IMR-90 (cell line): ENCODE measurements around the gene TMEM50B. TPM values are rescaled to one million over a fixed set of nuclear protein-coding genes. Genes with fewer than 3 reads are reported as not detected.

Source experiments
- ATAC-seq: fragments of 200-7000 bp; cut with Tn5 transposase; 2 replicates; pipeline ENCODE4 v1.9.1; 2020; ENCODE audit warnings: low read depth, mild to moderate bottlenecking, moderate library complexity
- BruUV-seq: library from RNA; stranded (reverse); fragments of 400-500 nt; replicated peaks from 2 replicates; lab custom pipeline; 2021; lab: Mats Ljungman, UMichigan
- CTCF ChIA-PET: fragments of 300-600 bp; formaldehyde crosslinking; extraction: SDS; loops from one replicate; lab custom pipeline; 2021; ENCODE audit warnings: antibody characterized with exemption; lab: Yijun Ruan, JAX
- POLR2A ChIA-PET: fragments of 300-600 bp; sonication (Branson Sonifier 250); formaldehyde crosslinking; loops from one replicate; lab custom pipeline; 2022; ENCODE audit warnings: antibody characterized with exemption; ENCODE audit not compliant: unreplicated experiment; lab: Charles Lee
- DNase-seq: peaks from one replicate; pipeline ENCODE4 v3.0.0; 2013
- H2AFZ ChIP-seq: replicated peaks from 2 replicates; pipeline ENCODE3; 2013; ENCODE audit warnings: low read length, mild to moderate bottlenecking; ENCODE audit not compliant: poor library complexity
- H2AK5ac ChIP-seq: 2 replicates; pipeline ENCODE4 v1.6.1; 2013; ENCODE audit warnings: low read depth, low read length, inconsistent platforms
- H2AK9ac ChIP-seq: replicated peaks from 2 replicates; pipeline ENCODE3; 2013; ENCODE audit warnings: mild to moderate bottlenecking, low read depth, low read length, moderate library complexity; ENCODE audit not compliant: poor library complexity
- H2BK120ac ChIP-seq: 2 replicates; pipeline ENCODE4 v1.6.1; 2013; ENCODE audit warnings: low read depth, low read length, inconsistent platforms
- H2BK15ac ChIP-seq: 3 replicates; pipeline ENCODE4 v1.6.1; 2013; ENCODE audit warnings: low read depth, low read length, inconsistent platforms
- H2BK20ac ChIP-seq: 2 replicates; pipeline ENCODE4 v1.6.1; 2013; ENCODE audit warnings: low read depth, mild to moderate bottlenecking, inconsistent platforms, low read length, moderate library complexity
- H2BK5ac ChIP-seq: 2 replicates; pipeline ENCODE4 v1.6.1; 2013; ENCODE audit warnings: mild to moderate bottlenecking, low read depth, low read length, inconsistent platforms; ENCODE audit not compliant: poor library complexity, severe bottlenecking
- H3K14ac ChIP-seq: replicated peaks from 2 replicates; pipeline ENCODE4 v1.6.1; 2013; ENCODE audit warnings: low read depth, low read length, inconsistent platforms
- H3K18ac ChIP-seq: 2 replicates; pipeline ENCODE4 v1.6.1; 2013; ENCODE audit warnings: low read depth, low read length, control low read depth
- H3K23ac ChIP-seq: 2 replicates; pipeline ENCODE4 v1.6.1; 2013; ENCODE audit warnings: low read depth, low read length, inconsistent platforms
- H3K27ac ChIP-seq: 2 replicates; pipeline ENCODE4 v1.5.1; 2013; ENCODE audit warnings: mild to moderate bottlenecking, control low read depth, low read length; ENCODE audit not compliant: insufficient read depth
- H3K27me3 ChIP-seq: 2 replicates; pipeline ENCODE4 v1.6.1; 2013; ENCODE audit warnings: low read length; ENCODE audit not compliant: control insufficient read depth, insufficient read depth
- H3K36me3 ChIP-seq: 2 replicates; pipeline ENCODE4 v1.6.1; 2013; ENCODE audit warnings: low read length, mixed read lengths; ENCODE audit not compliant: control insufficient read depth, insufficient read depth
- H3K4ac ChIP-seq: 2 replicates; pipeline ENCODE4 v1.6.1; 2013; ENCODE audit warnings: low read depth, low read length, inconsistent platforms
- H3K4me1 ChIP-seq: 2 replicates; pipeline ENCODE4 v1.6.1; 2013; ENCODE audit warnings: low read length, mixed read lengths; ENCODE audit not compliant: control insufficient read depth, insufficient read depth
- H3K4me2 ChIP-seq: 2 replicates; pipeline ENCODE4 v1.6.1; 2013; ENCODE audit warnings: low read depth, mild to moderate bottlenecking, control low read depth, low read length, moderate library complexity
- H3K4me3 ChIP-seq: 2 replicates; pipeline ENCODE4 v1.5.1; 2013; ENCODE audit warnings: low read depth, mild to moderate bottlenecking, control low read depth, low read length, moderate library complexity; ENCODE audit not compliant: insufficient read depth
- H3K56ac ChIP-seq: 2 replicates; pipeline ENCODE4 v1.6.1; 2013; ENCODE audit warnings: low read length, inconsistent platforms; ENCODE audit not compliant: insufficient read depth; ENCODE audit errors: extremely low read depth
- H3K79me1 ChIP-seq, 2 experiments: 2 replicates each; pipeline ENCODE4 v1.6.1; 2013; ENCODE audit warnings: low read length in 2 of 2, inconsistent platforms in 1 of 2, low read depth in 1 of 2
- H3K9ac ChIP-seq: 2 replicates; pipeline ENCODE4 v1.6.1; 2013; ENCODE audit warnings: low read depth, low read length, control low read depth
- H3K9me1 ChIP-seq: 2 replicates; pipeline ENCODE4 v1.6.1; 2013; ENCODE audit warnings: low read length, inconsistent platforms; ENCODE audit not compliant: insufficient read depth
- H3K9me3 ChIP-seq: 2 replicates; pipeline ENCODE4 v1.6.1; 2013; ENCODE audit warnings: low read length; ENCODE audit not compliant: control insufficient read depth, insufficient read depth
- H4K20me1 ChIP-seq: 2 replicates; pipeline ENCODE4 v1.6.1; 2013; ENCODE audit warnings: low read length, inconsistent platforms; ENCODE audit not compliant: insufficient read depth
- H4K5ac ChIP-seq: 2 replicates; pipeline ENCODE4 v1.6.1; 2013; ENCODE audit warnings: mild to moderate bottlenecking, low read depth, low read length, control low read depth
- H4K8ac ChIP-seq, 2 experiments: 2 replicates each; pipeline ENCODE4 v1.6.1; 2013; ENCODE audit warnings: low read depth in 2 of 2, low read length in 2 of 2, control low read depth in 1 of 2, inconsistent platforms in 1 of 2
- H4K91ac ChIP-seq: 2 replicates; pipeline ENCODE4 v1.6.1; 2013; ENCODE audit warnings: low read depth, low read length, inconsistent platforms; ENCODE audit not compliant: insufficient read depth
- BHLHE40 ChIP-seq: fragments of 150-350 bp; IDR thresholded peaks from 2 replicates; pipeline ENCODE4 v1.6.1; 2016; ENCODE audit warnings: mild to moderate bottlenecking, low read depth, low read length
- CEBPB ChIP-seq: IDR thresholded peaks from 2 replicates; pipeline ENCODE4 v1.6.1; 2012; ENCODE audit warnings: low read depth, low read length, improper control_type of control experiment
- CHD1 ChIP-seq: IDR thresholded peaks from 2 replicates; pipeline ENCODE4 v1.6.1; 2012; ENCODE audit warnings: low read depth, low read length, improper control_type of control experiment
- FOS ChIP-seq: fragments of 150-350 bp; IDR thresholded peaks from 2 replicates; pipeline ENCODE4 v1.6.1; 2016; ENCODE audit warnings: low read depth, low read length
- MAFK ChIP-seq: IDR thresholded peaks from 2 replicates; pipeline ENCODE4 v1.6.1; 2012; ENCODE audit warnings: low read depth, low read length, improper control_type of control experiment
- MAZ ChIP-seq: IDR thresholded peaks from 2 replicates; pipeline ENCODE4 v1.6.1; 2012; ENCODE audit warnings: low read depth, mild to moderate bottlenecking, low read length, improper control_type of control experiment, moderate library complexity, borderline replicate concordance
- MXI1 ChIP-seq: IDR thresholded peaks from 2 replicates; pipeline ENCODE4 v1.6.1; 2012; ENCODE audit warnings: low read depth, mild to moderate bottlenecking, low read length, moderate library complexity, borderline replicate concordance
- NFE2L2 ChIP-seq: fragments of 150-350 bp; IDR thresholded peaks from 2 replicates; pipeline ENCODE4 v1.6.1; 2016; ENCODE audit warnings: low read depth, mild to moderate bottlenecking, low read length
- POLR2A ChIP-seq: IDR thresholded peaks from 2 replicates; pipeline ENCODE4 v1.6.1; 2012; ENCODE audit warnings: mild to moderate bottlenecking, low read depth, low read length
- RCOR1 ChIP-seq: IDR thresholded peaks from 2 replicates; pipeline ENCODE4 v1.6.1; 2012; ENCODE audit warnings: mild to moderate bottlenecking, low read length, improper control_type of control experiment; ENCODE audit not compliant: insufficient replicate concordance
- RFX5 ChIP-seq: IDR thresholded peaks from 2 replicates; pipeline ENCODE4 v1.8.0; 2012; ENCODE audit warnings: low read depth, mild to moderate bottlenecking, low read length, moderate library complexity
- SMC3 ChIP-seq: fragments of 150-350 bp; IDR thresholded peaks from 2 replicates; pipeline ENCODE4 v1.6.1; 2016; ENCODE audit warnings: low read depth, mild to moderate bottlenecking, antibody characterized with exemption, low read length, moderate library complexity
- WGBS, 2 experiments: methylation state at CpG; one replicate each; pipeline versions ENCODE4 v1.1.5 to v1.1.7; 2013; ENCODE audit warnings: missing lambda C conversion rate in 2 of 2; ENCODE audit not compliant: insufficient read length in 1 of 2; ENCODE audit errors: extremely low coverage in 2 of 2; 5-methylcytosine and 5-hydroxymethylcytosine counted together
- dilution Hi-C: fragments of 300-500 bp; cut with HindIII; formaldehyde crosslinking; loops from one replicate; pipeline ENCODE4 v1.14.3; 2018; ENCODE audit warnings: low sequenced_read_pairs; ENCODE audit not compliant: unreplicated experiment
- in situ Hi-C: fragments of 300-500 bp; cut with MboI; formaldehyde crosslinking; loops from 3 replicates; pipeline ENCODE4 v1.14.3; 2019; ENCODE audit warnings: low sequenced_read_pairs, inconsistent platforms, mixed read lengths
- intact Hi-C: fragments of 100-400 bp; cut with micrococcal nuclease; formaldehyde crosslinking; loops from 2 replicates; pipeline ENCODE4 v1.10.0; 2022
- polyA plus RNA-seq, 3 experiments: library from polyadenylated mRNA; depleted of rRNA; stranded (reverse); fragments of >200 nt; gene quantifications; 2 replicates each; pipeline ENCODE4 v1.2.3, GENCODE V29; 2012; ENCODE audit warnings: low replicate concordance in 1 of 3
- total RNA-seq: library from RNA; depleted of rRNA; stranded (reverse); fragments of >200 nt; gene quantifications from 2 replicates; pipeline ENCODE4 v1.2.3, GENCODE V29; 2012
- TF ChIP-seq, protein P1 (sequence below): fragments of 150-350 bp; IDR thresholded peaks from 2 replicates; pipeline ENCODE4 v1.6.1; 2016; ENCODE audit warnings: low read depth, mild to moderate bottlenecking, low read length, moderate library complexity, borderline replicate concordance
- TF ChIP-seq, protein P2 (sequence below): conservative IDR thresholded peaks from 2 replicates; pipeline ENCODE4 v1.5.1; 2012; ENCODE audit warnings: mild to moderate bottlenecking, low read depth, low read length, improper control_type of control experiment

Gene TMEM50B
- total and polyA plus RNA-seq, 2 of the 4 experiments (the other 2 are of a cell fraction), result 10.9 to 25.9 TPM

DNA sequence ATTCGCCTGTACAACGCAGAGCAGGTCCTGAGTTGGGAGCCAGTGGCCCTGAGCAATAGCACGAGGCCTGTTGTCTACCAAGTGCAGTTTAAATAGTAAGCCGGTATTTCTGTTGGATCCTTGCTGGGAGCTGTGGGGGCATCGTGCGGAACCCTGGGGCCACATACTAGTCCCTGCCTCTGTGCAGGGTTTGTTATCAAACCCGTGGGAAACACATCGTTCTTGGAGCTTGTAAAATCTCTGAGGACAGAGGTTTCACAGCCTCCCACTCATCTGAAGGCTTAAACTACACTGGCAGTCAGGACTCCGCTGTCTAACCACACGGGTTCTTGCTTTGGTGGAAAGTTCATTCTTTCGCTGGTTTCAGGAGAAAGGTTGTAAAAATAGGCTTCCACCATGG lies 64.8 kb downstream of the TMEM50B start:
- H3K56ac ChIP-seq, result no peak overlapping the region
- no peak overlapping the region for H3K14ac ChIP-seq
- no peaks in the 10 kb centered on the region for H3K9me3 ChIP-seq
- H2BK15ac ChIP-seq, result no peak overlapping the region
- peaks cover 65% of the 10 kb centered on the region for H4K20me1 ChIP-seq
- no peak overlapping the region for H2BK5ac ChIP-seq
- in situ Hi-C loops (no loop called here), dilution Hi-C loops (no loop called here), intact Hi-C loops (no loop called here)
- H3K27ac ChIP-seq, result no peak overlapping the region
- H3K4me3 ChIP-seq, result no peak overlapping the region
- WGBS, 2 experiments, result 100% methylated on average over 2 of the region's 11 CpGs; no CpG with 5 or more reads in 1 of the 2 experiments
- no peak overlapping the region for H3K9ac ChIP-seq
- no peak overlapping the region for H2AK9ac ChIP-seq
- no peak overlapping the region for H3K4ac ChIP-seq
- TF ChIP-seq NFE2L2, result no peak
- no peak for TF ChIP-seq CEBPB
- TF ChIP-seq POLR2A, result no peak
- TF ChIP-seq, protein P1, sequence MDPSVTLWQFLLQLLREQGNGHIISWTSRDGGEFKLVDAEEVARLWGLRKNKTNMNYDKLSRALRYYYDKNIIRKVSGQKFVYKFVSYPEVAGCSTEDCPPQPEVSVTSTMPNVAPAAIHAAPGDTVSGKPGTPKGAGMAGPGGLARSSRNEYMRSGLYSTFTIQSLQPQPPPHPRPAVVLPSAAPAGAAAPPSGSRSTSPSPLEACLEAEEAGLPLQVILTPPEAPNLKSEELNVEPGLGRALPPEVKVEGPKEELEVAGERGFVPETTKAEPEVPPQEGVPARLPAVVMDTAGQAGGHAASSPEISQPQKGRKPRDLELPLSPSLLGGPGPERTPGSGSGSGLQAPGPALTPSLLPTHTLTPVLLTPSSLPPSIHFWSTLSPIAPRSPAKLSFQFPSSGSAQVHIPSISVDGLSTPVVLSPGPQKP, result no peak
- no peak for TF ChIP-seq RCOR1
- no peak for TF ChIP-seq MXI1
- TF ChIP-seq SMC3, result no peak
- TF ChIP-seq RFX5, result no peak
- no peak for TF ChIP-seq CHD1
- no peak for TF ChIP-seq MAZ
- no peak for TF ChIP-seq FOS
- TF ChIP-seq BHLHE40, result no peak
- no peak for TF ChIP-seq MAFK
- TF ChIP-seq, protein P2, sequence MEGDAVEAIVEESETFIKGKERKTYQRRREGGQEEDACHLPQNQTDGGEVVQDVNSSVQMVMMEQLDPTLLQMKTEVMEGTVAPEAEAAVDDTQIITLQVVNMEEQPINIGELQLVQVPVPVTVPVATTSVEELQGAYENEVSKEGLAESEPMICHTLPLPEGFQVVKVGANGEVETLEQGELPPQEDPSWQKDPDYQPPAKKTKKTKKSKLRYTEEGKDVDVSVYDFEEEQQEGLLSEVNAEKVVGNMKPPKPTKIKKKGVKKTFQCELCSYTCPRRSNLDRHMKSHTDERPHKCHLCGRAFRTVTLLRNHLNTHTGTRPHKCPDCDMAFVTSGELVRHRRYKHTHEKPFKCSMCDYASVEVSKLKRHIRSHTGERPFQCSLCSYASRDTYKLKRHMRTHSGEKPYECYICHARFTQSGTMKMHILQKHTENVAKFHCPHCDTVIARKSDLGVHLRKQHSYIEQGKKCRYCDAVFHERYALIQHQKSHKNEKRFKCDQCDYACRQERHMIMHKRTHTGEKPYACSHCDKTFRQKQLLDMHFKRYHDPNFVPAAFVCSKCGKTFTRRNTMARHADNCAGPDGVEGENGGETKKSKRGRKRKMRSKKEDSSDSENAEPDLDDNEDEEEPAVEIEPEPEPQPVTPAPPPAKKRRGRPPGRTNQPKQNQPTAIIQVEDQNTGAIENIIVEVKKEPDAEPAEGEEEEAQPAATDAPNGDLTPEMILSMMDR, result no peak
- ChIA-PET CTCF (no interaction called here), POLR2A (no interaction called here)
- ATAC-seq (no peak), DNase-seq (no peak)
- no peak overlapping the region for H4K91ac ChIP-seq
- no peak overlapping the region for H3K18ac ChIP-seq
- H2BK120ac ChIP-seq, result no peak overlapping the region
- H3K27me3 ChIP-seq, result no peaks in the 10 kb centered on the region
- H2AK5ac ChIP-seq, result no peak overlapping the region
- H4K5ac ChIP-seq, result no peak overlapping the region
- H2AFZ ChIP-seq, result no peak overlapping the region
- no peak overlapping the region for H2BK20ac ChIP-seq
- no peak overlapping the region for H4K8ac ChIP-seq
- H3K79me1 ChIP-seq, result peaks cover 41 to 66% of the 10 kb centered on the region in 2 experiments
- peaks cover 29% of the 10 kb centered on the region for H3K36me3 ChIP-seq
- no TSS peak for BruUV-seq
- H3K23ac ChIP-seq, result no peak overlapping the region
- no peak overlapping the region for H3K4me2 ChIP-seq
- H3K9me1 ChIP-seq, result peaks cover 23% of the 10 kb centered on the region
- H3K4me1 ChIP-seq, result peaks cover 12% of the 10 kb centered on the region
